Measurements from ENCODE around the gene OR4F15.
"Not testable (repeated sequence)": the region's sequence is repeated elsewhere in the genome, so short reads cannot be mapped to it uniquely, and the experiment has no call there.

GRCh38 chr15:101765340-101765671, 46.7 kb upstream of the OR4F15 start:
- not testable (repeated sequence) for TF ChIP-seq POLR2A, TAF1, SPI1, POU2F2 (IDR thresholded peaks at IDR 0.05; ENCODE audit: low read depth, low read length)
